ENCODE data around the gene SWI5.

DNA sequence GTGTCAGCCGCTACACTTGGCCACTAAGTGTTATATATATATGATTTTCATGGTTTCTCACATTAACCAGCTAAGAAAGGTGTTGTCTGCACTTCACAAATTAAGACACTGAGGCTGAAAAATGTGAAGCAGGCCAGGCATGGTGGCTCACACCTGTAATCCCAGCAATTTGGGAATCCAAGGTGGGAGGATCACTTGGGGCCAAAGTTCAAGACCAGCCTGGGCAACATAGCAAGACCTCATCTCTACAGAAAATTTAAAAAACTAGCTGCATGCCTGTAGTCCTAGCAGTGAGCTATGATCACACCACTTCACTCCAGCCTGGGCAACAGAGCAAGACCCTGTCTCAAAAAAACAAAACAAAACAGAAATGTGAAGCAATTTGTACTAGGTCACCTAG lies 48.3 kb downstream of the SWI5 start:
- TF ChIP-seq, protein P1, sequence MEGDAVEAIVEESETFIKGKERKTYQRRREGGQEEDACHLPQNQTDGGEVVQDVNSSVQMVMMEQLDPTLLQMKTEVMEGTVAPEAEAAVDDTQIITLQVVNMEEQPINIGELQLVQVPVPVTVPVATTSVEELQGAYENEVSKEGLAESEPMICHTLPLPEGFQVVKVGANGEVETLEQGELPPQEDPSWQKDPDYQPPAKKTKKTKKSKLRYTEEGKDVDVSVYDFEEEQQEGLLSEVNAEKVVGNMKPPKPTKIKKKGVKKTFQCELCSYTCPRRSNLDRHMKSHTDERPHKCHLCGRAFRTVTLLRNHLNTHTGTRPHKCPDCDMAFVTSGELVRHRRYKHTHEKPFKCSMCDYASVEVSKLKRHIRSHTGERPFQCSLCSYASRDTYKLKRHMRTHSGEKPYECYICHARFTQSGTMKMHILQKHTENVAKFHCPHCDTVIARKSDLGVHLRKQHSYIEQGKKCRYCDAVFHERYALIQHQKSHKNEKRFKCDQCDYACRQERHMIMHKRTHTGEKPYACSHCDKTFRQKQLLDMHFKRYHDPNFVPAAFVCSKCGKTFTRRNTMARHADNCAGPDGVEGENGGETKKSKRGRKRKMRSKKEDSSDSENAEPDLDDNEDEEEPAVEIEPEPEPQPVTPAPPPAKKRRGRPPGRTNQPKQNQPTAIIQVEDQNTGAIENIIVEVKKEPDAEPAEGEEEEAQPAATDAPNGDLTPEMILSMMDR (IDR thresholded peaks at IDR 0.05), result no peak
- TF ChIP-seq POLR2A (IDR thresholded peaks at IDR 0.05), result no peak

Data from Peyer's patch (tissue), 4 donors.